GM21529 (cell line): ENCODE measurements around the gene SARM1.
A peak's percentile ranks its signal among the peaks of the same experiment; 100 is the strongest.

Experiments used
- ATAC-seq: cut with Tn5 transposase; IDR thresholded peaks from one replicate; pipeline ENCODE4 v1.9.1; 2021; ENCODE audit not compliant: unreplicated experiment

SARM1 gene

DNA sequence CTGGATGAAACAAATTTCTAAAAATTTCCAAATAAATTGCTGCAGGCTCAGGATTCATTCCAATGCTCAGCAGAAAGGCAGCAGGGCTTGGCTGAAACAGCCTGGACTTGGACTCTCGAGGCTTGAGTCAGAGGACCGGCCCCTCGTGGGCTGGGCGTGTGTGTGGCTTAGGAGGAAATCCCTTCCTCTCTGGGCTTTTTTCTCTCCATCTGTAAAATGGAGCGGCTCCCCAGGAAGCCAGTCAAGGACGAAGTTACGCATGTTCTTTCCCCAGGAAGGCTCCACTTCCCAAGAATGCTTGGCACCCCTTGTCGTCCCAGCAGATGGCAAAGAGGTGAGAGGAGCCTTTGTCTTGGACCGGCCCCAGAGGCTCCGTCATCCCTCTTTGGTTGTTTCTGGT lies 21.0 kb downstream of the SARM1 start:
- no peak for ATAC-seq

DNA sequence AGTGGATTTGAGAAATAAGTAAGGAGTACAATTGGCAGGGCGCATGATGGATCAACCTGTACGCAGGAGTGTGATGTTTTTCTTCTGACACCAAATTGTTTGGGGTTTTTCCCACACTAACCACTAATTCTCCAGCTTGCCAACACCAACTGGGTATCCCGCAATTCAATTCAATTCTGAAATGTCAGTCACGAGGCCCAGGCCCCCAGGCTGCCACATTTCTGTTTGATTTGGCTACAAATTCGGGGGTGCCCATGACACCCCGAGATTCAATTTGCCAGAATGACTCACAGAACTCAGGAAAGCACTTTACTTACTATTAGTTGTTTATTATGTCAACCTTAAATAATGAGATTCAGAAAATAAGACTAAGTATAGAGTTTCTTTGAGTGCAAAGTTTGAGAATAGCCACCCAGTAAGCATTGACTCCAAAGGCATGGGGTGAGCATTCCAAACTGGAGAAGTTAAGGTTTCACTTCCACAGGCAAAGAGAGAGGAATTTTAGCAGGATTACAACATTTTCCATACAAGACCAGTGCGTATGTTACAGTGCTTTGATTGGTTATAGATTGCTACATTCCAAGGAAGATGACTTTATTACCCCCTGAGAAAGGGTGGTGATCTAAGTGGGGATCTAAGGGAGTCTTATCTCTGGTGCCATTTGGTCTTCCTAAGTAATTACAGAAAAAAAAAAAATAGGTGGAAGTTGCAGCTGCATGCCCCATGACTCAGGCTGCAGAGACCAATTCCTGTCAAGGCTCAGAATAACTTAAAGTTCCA lies 23.0 kb downstream of the SARM1 start:
- no peak for ATAC-seq

DNA sequence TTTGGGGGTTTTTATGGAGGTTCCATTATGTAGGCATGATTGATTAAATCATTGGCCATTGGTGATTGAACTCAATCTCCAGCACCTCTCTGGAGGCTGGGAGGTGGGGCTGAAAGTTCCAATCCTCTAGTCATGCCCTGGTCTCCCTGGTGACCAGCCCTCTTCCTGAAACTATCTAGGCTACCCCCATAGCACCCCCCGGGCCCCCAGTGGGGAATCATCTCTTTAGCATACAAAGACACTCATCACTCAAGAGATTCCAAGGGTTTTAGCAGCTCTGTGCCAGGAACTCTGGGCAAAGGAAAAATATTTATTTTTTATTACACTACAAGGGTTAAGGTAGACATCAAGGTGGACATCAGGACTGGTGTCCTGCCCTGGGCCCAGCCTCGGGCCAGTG lies 23.9 kb downstream of the SARM1 start:
- ATAC-seq = no peak

DNA sequence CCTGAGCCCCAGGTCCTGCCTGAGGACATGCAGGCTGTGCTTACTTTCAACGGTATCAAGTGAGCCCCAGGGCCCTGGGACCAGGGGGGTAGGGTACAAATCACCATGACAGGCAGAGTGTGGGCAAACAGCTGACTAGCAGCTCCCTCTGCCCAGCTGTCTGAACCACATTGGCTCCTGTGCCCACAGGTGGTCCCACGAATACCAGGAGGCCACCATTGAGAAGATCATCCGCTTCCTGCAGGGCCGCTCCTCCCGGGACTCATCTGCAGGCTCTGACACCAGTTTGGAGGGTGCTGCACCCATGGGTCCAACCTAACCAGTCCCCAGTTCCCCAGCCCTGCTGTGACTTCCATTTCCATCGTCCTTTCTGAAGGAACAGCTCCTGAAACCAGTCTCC lies 24.5 kb downstream of the SARM1 start:
- ATAC-seq = no peak

DNA sequence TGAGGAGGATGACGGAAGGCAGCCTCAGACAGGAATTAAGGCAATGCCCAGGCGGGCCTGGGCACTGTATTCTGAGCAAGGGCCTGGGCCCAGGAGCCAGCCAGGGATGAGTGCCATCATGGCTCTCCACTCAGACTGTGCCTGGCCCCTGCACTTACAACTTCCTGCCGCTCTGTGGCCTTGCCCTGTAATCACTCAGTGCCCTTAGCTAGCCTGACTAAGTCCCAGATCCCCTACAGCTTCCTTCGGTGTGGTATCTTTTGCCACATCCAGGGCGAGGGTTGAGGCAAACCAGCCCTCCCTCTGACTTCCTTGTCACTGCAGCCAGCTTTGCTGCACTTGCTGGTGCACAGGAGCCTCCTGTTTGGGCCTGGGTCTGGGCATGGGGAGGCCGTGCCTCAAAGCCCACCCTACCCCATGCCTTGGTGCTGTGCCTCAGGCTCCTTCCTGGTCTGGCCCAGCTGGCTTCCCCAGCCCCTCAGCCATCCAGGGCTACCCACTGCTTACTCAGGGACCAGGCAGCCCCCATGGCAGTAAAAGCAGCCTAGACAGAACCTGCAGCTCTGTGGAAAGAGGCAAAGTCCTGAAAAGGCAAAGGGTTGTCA lies 25.2 kb downstream of the SARM1 start:
- no peak for ATAC-seq

DNA sequence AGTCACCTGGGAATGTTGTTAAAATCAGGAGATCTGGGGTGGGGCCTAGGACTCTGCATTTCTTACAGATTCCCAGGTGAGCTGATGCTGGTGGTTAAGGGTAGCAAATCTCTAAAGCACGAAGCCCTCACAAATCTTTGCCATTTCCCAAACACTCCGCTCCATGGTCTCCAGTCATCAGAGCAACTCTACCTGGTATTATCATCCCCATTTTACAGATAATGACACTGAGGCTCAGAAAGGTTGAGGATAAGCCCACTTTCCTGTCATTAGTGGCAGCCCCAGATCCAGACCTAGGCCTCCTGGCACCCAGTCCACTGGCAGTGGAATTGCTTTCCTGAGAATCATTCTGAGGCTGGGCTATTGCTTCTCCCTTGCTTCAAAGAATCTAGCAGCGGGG lies 25.8 kb downstream of the SARM1 start:
- ATAC-seq = no peak

DNA sequence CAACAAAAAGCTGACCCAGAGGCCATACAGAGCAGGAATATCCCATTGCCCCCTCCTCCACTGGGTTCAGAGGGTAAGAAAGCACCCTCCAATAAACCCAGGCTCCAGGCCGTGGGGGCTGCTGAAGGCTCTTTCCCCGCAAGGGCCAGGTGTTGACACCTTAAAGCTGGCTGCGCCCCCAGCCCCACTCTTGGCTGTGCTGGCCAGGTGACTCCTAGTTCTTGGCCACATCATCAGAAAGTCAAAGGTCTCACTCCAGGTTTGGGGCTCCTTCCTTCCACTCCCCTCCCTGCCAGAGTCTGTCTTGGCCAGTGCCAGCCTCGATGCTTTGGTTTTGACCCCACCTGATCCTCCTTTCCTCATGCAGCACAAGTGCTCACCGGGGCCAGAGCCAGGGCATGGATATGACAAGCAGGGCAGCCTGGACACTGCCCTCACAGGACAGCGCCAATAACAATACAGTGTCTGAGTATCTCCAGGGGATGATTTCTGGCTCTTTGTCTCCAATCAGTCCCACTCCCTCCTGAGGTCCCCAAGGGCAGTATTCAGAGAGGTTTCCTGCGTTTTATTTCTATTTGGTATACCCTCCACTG lies 26.3 kb downstream of the SARM1 start:
- ATAC-seq = no peak

DNA sequence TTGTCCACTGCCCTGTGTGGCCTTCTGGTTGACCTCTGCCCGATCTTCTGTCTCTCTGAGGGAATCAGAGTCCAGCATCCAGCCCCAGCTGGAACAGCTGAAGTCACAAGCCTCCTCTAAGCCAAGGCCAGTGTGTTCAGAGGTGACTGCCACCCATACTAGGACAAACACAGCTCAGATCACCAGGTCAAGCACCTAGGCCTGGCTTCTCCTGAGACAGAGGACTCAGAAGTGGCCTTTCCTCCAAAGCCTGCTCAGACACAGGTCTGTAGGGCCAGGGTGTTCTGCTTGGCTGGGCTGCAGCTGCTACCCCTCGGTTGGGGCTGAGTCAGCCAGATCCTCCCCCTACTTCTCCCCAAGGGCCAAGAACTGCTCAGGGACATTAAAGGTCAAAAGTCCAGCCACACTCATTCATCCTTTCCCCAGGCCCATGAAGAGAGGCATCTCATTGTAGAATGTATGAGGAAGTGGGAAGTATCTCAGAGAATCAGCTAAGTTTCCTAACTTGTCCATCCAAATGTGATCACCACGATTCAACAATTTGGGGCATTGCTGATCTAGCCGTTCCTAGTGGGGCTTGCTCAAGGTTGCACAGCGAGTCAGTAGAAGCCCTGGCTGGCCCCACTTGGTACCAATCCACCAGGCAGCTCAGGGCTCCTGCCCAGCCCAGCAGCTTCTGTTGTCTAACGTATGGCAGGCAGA lies 26.9 kb downstream of the SARM1 start:
- ATAC-seq = no peak

DNA sequence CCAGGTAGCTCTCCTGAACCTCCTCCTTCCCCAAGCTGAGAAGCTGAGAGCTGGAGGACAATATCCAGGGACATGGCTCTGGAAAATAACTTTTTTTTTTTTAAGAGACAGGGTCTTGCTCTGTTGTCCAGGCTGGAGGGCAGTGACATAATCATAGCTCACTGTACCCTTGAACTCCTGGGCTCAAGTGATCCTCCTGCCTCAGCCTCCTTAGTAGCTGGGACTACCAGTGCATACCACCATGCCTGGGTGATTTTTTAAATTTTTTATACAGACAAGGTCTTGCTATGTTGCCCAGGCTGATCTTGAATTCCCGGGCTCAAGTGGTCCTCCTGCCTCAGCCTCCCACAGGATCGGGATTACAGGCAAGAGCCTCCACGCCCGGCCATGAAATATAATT lies 28.3 kb downstream of the SARM1 start:
- ATAC-seq = no peak

DNA sequence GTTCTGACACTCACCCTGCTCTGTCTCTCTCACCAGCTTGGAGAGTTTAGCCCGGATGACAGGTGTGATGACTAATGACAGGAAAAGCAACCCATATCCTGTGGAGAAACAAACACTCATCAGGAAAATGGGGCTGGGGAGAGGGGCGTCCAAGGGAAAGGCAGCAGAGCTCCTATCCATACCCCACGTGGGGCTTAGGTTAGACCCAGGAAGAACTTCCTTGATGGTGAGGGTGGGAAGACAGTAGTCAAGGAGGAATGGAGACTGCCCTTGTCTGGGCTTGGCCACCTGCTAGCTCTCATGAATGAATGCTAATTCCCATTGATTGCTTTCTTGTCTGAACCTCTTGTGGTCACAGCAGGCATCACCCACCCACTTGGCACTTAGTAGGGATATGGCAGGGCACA lies 30.7 kb downstream of the SARM1 start:
- ATAC-seq = no peak

DNA sequence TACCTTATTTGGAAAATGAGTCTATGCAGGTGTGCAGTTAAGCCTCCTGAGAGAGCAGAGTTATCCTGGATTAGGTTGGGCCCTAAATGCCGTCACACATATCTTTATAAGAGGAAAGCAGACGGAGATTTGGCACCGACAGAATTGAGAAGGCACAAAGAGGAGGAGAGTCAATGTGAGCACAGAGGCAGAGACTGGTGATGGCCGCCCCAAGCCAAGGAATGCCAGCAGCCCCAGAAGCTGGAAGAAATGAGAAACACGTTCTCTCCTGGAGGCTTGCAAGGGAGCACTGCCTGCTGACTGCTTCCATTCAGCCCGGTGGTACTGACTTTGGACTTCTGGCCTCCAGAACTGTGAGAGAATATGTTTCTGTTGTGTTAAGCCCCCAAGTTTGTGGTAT lies 31.4 kb downstream of the SARM1 start:
- ATAC-seq = no peak

DNA sequence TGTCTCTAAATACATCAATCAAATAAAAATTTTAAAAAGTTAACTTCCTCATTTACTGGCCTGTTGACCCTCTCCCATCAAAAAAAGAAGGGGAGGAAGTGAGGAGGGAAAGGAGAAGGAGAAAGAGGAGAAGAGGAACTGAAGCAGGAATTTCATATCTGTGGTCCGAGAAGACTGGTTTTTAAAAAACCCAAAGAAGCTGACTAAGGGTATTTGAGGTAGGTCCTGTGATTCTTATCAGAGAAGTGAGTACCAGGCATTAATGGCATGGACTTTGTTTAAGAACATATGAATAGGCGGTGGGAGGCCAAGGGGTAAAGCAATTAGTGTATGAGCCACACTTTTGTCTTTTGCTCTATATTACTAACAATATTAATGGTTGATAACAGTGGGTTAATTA lies 32.5 kb downstream of the SARM1 start:
- no peak for ATAC-seq

DNA sequence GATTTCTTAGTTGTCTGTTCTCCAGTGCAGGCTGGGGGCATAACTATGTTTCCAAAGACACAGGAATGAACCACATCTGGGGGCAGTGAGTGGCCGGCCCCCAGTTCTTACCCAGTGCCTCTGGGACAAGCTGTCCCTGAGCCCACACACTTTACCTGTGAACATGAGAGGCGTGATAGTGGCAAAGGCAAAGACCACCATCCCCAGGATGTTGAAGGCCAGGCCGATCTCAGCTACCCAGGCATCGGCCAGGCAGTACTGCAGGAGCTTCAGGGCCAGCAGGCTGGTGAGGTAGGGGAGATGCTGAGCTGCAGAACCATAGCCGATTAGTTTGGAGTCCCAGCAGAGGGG lies 32.9 kb downstream of the SARM1 start:
- no peak for ATAC-seq

DNA sequence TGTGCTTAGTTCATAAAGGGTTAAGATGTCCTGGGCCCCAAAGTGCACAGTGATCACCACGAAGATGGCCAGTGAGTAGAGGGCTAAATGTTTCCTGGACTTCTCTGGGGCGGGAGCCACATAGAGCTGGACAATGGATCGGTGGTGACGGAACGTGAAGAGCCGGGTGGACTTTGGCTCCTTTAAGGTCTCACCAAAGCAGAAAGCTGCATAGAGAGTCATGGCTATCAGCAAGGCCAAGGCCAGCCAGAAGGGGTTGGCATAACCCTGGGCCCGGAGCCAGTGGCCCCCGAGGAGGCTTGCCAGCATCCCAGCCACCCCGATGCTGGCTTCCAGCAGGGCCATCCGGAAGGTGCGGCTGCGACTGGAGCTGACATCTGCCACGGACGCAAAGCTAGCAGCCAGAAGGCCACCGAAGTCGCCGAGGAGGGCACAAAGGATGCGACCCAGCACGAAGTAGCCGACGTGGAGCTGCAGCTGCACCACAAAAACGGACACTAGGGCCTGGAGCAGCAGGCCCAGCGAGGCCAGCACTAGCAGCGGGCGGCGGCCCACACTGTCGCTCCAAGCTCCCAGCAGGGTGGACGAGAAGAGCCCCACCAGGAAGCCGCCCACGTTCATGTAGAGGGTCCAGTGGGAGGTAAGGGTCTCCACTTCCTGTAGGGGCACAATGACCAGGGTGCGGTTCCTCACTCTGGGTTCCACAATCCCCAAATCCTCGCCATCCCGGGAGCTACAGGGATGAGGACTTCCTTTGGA lies 33.5 kb downstream of the SARM1 start:
- ATAC-seq = no peak

DNA sequence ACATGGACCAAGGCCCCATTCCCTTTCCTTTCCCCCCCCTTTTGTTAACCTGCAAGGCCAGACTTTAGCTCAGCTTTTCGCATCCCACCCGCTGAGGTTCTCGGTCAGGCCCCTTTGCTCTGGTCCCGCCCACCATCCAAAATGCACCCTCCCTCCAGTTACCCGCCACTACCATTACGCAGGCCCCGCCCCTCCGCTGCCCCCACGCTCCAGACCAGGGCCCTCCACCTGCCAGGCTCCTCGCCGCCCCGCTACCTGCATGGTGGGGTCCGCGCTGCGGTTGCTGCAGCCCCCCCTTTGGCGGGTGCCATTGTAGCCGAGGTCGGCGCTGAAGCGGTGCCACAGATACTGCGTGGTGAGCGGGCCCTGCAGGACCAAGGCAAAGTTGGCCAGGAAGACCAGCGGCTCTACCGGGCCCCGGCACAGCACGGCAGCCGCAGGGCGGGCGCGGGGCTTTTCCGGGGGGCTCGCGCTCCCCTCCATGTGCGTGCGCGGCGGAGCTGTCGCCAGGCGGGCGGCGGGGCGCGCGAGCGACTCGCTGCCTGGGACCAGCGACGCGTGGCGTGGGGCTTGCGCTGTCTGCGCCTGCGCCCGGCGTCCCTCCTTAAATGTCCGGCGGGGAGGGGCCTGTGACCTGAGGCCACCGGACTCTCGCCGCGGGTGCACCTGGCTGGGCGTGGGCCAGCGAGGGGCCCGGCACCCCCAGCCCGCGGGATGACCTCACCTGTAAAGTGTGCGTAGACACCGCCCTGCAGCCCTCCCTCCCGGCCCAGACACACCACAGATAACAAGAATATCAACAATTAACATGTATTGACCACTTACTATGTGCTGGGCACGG lies 34.4 kb downstream of the SARM1 start, which contains the start of gene SLC46A1:
Gene SLC46A1 (minus strand): TSS at position 581 of the 841 bp plus-strand sequence. CDS start 98 bp downstream, at position 483.
- peak; percentile 71 for ATAC-seq

DNA sequence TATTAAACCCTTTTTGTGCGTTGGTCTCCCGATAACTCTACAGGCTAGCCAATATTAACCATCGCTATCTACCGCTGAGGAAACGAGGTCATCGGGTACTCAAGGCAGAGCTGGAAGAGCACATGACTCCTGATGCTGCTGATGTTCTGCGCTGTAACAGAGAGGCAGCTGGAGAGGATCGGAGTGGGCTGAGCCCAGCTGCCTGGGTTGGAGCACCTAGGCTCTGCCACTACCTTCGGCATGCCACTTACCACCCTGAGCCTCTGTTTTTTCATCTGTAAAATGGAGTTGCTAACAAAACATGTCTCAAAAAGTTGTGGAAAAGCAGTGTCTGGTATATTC lies 35.0 kb downstream of the SARM1 start:
- no peak for ATAC-seq

DNA sequence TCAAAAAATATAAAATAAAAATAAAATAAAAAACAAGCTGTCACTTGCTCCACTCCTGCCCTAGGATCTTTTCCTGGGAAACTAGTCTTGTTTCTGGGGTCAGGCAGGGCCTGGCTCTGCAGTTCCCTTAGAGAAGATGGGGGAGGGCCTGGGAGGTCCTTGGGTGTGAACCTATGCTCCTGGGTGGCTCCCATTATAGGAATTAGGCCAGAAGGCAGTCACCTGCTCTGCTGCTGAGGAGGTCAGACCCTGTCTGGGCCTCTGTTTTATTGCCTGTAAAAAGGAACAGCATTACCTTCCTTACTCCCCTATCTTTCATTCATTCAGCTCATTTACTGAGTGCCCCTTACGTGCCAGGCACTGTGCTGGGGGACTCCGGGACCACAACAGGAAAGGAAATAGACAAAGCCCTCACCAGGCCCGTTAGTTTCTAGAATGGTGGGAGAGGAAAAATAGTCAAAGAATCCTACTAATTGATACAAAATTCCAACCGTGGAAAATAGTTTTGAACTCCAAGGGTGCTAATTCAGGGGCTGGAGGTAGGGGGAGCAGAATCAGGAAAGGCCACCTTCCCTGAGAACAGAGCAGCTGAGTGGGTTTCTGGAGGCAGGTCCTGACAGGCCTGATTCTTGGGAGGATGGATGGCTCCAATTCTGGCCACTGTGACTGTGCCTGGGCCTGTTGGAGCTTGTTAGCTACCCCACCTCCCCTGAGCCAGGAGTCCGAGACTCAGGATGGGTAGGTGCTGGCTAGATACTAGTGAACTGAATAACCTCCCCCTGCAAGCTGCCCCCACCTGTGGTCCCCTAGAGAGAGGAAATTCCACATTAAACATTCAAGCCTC lies 35.9 kb downstream of the SARM1 start:
- no peak for ATAC-seq

DNA sequence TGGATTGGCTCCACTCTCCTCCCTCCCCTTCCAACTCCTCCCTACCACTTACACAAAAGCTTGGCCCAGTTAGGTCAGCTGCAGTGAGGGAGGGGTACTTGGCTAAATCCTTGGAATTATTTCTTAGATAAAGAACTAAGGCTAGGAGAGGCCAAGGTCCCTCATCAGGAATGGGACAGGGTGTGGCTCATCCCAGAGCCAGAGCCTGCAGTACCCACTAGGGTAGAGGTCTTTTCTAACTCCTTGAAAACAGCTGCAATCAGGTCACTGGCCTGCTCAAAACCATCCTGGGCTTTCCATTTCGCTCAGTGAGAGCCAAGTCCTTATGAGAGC lies 36.4 kb downstream of the SARM1 start:
- ATAC-seq = no peak

DNA sequence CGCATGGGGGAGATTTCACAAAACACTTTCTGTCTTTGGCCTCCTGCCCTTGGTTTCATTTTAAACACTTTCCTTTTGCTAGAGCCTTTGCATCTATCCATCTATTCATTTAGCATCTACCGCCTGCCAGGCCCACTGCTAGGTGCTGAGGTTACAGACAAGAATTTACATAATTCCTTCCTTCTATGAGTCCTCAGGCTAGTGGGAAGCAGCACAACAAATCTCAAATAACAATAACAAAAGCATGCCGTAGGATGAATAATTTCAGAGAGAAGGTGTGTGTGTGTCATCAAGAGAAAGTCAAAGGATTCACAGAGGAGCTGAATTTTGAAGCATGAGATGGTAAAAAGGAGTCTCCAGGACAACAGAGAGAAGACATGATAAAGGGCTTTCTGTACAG lies 40.6 kb downstream of the SARM1 start:
- no peak for ATAC-seq

DNA sequence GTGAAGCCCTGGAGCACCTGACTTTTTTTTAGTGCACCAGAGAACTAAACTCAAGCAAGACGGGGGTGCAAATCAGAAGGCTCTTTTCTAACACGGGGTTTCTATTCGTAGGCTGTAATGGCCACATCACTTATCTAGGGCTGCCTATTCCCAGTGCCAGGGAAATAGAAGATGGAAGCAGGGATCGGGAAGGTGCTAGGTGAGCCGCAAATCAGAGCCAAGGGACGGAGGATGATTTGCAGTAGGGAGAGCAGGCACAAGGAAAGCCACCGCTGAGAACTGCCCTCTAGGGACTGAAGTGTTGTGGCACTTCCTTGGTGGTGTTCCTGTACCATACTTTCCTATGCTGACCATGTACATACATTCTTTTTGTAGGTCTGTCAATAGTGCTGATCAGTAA lies 42.3 kb downstream of the SARM1 start:
- no peak for ATAC-seq
